ENCODE measurements around the gene KRTAP5-11. TPM values are rescaled to one million over a fixed set of nuclear protein-coding genes. Genes with fewer than 3 reads are reported as not detected.
"Not testable (repeated sequence)": the region's sequence is repeated elsewhere in the genome, so short reads cannot be mapped to it uniquely, and the experiment has no call there.

Gene KRTAP5-11
- total RNA-seq, 3 donors from 2014 or later (not counting 1 experiment from before 2014, with no cell fraction given), result not detected

DNA sequence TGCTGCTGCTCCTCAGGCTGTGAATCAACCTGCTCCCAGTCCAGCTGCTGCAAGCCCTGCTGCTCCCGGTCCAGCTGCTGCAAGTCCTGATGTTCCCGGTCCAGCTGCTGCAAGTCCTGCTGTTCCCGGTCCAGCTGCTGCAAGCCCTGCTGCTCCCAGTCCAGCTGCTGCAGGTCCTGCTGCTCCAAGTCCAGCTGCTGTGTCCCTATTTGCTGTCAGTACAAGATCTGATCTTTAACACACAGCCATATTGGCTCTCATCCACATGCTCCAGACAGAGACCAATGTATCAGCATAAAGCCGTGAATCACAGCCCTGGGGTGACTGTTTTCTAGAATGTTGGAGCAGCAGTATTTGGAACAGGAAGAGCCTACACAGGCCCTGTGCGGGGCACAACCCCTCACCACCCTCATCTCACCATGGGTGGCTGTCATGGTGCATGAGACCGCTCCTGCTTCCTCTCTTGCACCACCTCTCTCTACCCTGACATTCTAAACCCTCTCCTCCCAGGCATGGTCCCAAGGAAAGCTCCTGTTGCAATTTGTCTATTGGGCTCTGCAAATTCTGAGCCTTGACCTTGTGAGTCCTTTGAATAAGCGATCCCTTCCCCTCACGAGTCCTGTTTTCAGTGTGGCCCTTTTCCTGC lies 13.8 kb downstream of the KRTAP5-11 start:
- H3K36me3 ChIP-seq (ENCODE audit: control insufficient read depth, insufficient read depth, low read length), result no peaks in the 10 kb centered on the region
- no peak for DNase-seq
- Mint-ChIP-seq H3K9me3 (no peaks in the 10 kb centered on the region), H3K4me1 (no peaks in the 10 kb centered on the region), H3K27ac (no peak overlapping the region), H3K27me3 (ENCODE audit: low read depth in 2 of 2) (peaks cover 18 to 21% of the 10 kb centered on the region in 2 donors), H3K36me3 (no peaks in the 10 kb centered on the region), H3K4me3 (no peak overlapping the region)
- H3K27ac ChIP-seq (ENCODE audit: low read length), result no peak overlapping the region
- TF ChIP-seq, protein P1, sequence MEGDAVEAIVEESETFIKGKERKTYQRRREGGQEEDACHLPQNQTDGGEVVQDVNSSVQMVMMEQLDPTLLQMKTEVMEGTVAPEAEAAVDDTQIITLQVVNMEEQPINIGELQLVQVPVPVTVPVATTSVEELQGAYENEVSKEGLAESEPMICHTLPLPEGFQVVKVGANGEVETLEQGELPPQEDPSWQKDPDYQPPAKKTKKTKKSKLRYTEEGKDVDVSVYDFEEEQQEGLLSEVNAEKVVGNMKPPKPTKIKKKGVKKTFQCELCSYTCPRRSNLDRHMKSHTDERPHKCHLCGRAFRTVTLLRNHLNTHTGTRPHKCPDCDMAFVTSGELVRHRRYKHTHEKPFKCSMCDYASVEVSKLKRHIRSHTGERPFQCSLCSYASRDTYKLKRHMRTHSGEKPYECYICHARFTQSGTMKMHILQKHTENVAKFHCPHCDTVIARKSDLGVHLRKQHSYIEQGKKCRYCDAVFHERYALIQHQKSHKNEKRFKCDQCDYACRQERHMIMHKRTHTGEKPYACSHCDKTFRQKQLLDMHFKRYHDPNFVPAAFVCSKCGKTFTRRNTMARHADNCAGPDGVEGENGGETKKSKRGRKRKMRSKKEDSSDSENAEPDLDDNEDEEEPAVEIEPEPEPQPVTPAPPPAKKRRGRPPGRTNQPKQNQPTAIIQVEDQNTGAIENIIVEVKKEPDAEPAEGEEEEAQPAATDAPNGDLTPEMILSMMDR (IDR thresholded peaks at IDR 0.05), result no peak
- no peak for ATAC-seq
- no peaks in the 10 kb centered on the region for H3K27me3 ChIP-seq (ENCODE audit: control insufficient read depth, insufficient read depth, low read length)
- intact Hi-C loops (cut with micrococcal nuclease), result no loop called here
- 83% methylated on average over 8 of the region's 8 CpGs for WGBS (ENCODE audit: insufficient coverage)
- no peak overlapping the region for H3K4me3 ChIP-seq (ENCODE audit: low read length)
- no peaks in the 10 kb centered on the region for H3K4me1 ChIP-seq (ENCODE audit: control insufficient read depth, insufficient read depth, low read length)
- H3K9me3 ChIP-seq (ENCODE audit: control insufficient read depth, insufficient read depth, low read length), result no peaks in the 10 kb centered on the region

DNA sequence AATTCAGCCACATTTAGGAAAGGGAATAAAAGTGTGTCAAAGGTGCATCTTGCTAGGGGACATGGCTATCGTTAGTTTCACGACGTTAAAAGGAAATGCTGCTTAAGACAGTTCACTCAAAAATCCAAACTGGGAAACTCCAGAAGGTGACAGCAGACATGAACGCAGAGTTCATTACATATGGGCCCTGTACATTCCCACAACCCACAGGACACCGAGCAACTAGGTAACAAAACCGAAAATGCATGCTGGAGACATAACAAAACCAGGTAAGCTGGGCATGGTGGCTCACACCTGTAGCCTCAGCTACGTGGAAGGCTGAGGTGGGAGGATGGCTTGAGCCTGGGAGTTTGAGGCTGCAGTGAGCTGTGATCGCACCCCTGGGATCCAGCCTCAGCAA lies 15.0 kb downstream of the KRTAP5-11 start:
- ATAC-seq; H3K36me3 Mint-ChIP-seq; H3K4me3 Mint-ChIP-seq; intact Hi-C loops (cut with micrococcal nuclease); H3K36me3 ChIP-seq (ENCODE audit: control insufficient read depth, insufficient read depth, low read length); DNase-seq; H3K9me3 ChIP-seq (ENCODE audit: control insufficient read depth, insufficient read depth, low read length); H3K9me3 Mint-ChIP-seq; H3K4me1 Mint-ChIP-seq; H3K4me1 ChIP-seq (ENCODE audit: control insufficient read depth, insufficient read depth, low read length); H3K4me3 ChIP-seq (ENCODE audit: low read length); H3K27ac ChIP-seq (ENCODE audit: low read length); H3K27me3 ChIP-seq (ENCODE audit: control insufficient read depth, insufficient read depth, low read length); H3K27ac Mint-ChIP-seq: not testable (repeated sequence)
- H3K27me3 Mint-ChIP-seq (ENCODE audit: low read depth in 2 of 2), result peaks cover 27 to 33% of the 10 kb centered on the region in 2 donors
- 61% methylated on average over 8 of the region's 8 CpGs for WGBS (ENCODE audit: insufficient coverage)

DNA sequence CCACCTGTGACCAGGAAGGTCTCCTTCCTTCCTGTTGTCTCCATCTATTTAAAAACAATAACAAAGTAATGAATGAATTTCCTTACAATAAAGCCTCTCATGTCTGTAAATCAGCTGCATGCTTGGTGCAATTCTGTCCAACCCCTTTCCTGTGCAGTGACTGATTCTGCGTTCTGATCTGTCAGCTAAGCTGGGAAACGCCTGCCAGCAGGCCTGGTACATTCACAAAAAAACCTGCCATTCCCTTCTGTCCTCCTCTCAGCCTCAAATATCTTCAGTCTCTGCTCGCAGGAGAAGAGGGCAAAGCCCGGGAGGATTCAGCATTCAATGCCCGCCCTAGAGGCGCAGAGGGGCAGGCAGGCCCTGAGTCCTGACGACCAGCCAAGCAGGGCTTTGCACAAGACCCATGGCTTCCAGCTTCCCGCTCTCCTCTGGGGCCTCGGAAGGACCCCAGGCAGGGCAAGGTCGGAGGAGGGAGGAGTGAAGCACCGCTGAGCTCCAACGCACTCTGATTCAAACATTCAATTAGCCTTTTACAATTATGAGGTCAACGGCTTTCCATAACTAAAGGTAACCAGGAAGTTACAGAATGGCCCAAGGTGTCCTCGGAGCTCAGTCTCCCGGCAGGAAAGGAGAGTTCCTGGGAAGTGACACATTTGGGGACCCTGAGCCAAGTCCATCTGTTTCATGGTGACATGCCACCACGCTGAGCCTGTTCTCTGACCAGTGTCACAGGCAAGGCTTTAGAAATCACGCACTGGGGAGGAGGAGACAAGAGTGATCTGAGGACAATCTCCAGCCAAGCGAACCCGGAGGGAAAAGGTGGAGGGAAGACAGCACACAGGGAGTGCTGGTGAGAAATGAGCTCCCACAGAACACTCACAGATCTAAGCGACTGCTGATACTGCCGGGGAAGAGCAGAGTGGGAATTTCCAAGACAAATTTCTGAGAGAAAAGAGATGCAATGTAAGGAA lies 15.8 kb downstream of the KRTAP5-11 start:
- H3K4me3 ChIP-seq (ENCODE audit: low read length); DNase-seq; H3K27ac Mint-ChIP-seq; H3K4me1 Mint-ChIP-seq; intact Hi-C loops (cut with micrococcal nuclease); H3K36me3 Mint-ChIP-seq; H3K27me3 ChIP-seq (ENCODE audit: control insufficient read depth, insufficient read depth, low read length); H3K9me3 Mint-ChIP-seq; H3K27ac ChIP-seq (ENCODE audit: low read length); H3K4me1 ChIP-seq (ENCODE audit: control insufficient read depth, insufficient read depth, low read length); H3K36me3 ChIP-seq (ENCODE audit: control insufficient read depth, insufficient read depth, low read length); H3K9me3 ChIP-seq (ENCODE audit: control insufficient read depth, insufficient read depth, low read length); ATAC-seq; H3K4me3 Mint-ChIP-seq: not testable (repeated sequence)
- 78% methylated on average over 12 of the region's 21 CpGs for WGBS (ENCODE audit: insufficient coverage)
- H3K27me3 Mint-ChIP-seq (ENCODE audit: low read depth in 2 of 2), result peaks cover 30 to 39% of the 10 kb centered on the region in 2 donors

DNA sequence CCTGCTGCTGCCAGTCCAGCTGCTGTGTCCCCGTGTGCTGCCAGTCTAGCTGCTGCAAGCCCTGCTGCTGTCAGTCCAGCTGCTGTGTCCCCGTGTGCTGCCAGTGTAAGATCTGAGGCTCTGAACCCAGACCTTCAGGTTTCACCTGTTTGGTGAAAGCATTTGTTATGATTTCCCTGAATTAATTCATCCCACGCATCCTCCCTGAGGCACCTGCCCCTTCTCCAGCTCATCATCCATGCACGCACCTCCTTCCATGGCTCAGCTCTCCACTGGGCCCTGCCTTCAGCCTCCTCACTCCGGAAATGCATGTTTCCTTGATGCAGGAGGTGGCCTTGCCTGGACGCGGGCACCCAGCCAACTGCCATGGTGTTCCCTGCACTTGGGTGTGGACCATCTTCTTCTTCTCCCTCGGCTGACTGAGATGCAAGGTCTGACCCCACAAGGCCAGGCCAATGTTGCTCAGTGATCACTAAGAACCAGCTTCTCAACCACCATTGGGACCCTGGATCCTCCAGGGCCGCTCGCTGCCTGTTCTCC lies 16.5 kb downstream of the KRTAP5-11 start:
- TF ChIP-seq, protein P1 (IDR thresholded peaks at IDR 0.05), result no peak
- no peaks in the 10 kb centered on the region for H3K36me3 Mint-ChIP-seq
- Histone ChIP-seq H3K27me3 (ENCODE audit: control insufficient read depth, insufficient read depth, low read length) (peaks cover 2% of the 10 kb centered on the region), H3K36me3 (ENCODE audit: control insufficient read depth, insufficient read depth, low read length) (no peaks in the 10 kb centered on the region), H3K4me3 (ENCODE audit: low read length) (no peak overlapping the region), H3K4me1 (ENCODE audit: control insufficient read depth, insufficient read depth, low read length) (no peaks in the 10 kb centered on the region), H3K27ac (ENCODE audit: low read length) (no peak overlapping the region), H3K9me3 (ENCODE audit: control insufficient read depth, insufficient read depth, low read length) (no peaks in the 10 kb centered on the region)
- no peak overlapping the region for H3K4me3 Mint-ChIP-seq
- no peaks in the 10 kb centered on the region for H3K4me1 Mint-ChIP-seq
- H3K27ac Mint-ChIP-seq, result no peak overlapping the region
- H3K9me3 Mint-ChIP-seq, result no peaks in the 10 kb centered on the region
- H3K27me3 Mint-ChIP-seq (ENCODE audit: low read depth in 2 of 2), result peaks cover 36 to 45% of the 10 kb centered on the region in 2 donors
- ATAC-seq, result no peak
- WGBS (ENCODE audit: insufficient coverage), result 73% methylated on average over 10 of the region's 10 CpGs
- intact Hi-C loops (cut with micrococcal nuclease), result no loop called here
- DNase-seq, result no peak
